Measurements from ENCODE around the gene ASCC1. TPM values are rescaled to one million over a fixed set of nuclear protein-coding genes. Genes with fewer than 3 reads are reported as not detected.

The ASCC1 gene
- total and polyA plus RNA-seq, 2 of the 13 experiments (the other 11 are each of a cell fraction or from before 2014, with no cell fraction given): 21.6 to 30.1 TPM

DNA sequence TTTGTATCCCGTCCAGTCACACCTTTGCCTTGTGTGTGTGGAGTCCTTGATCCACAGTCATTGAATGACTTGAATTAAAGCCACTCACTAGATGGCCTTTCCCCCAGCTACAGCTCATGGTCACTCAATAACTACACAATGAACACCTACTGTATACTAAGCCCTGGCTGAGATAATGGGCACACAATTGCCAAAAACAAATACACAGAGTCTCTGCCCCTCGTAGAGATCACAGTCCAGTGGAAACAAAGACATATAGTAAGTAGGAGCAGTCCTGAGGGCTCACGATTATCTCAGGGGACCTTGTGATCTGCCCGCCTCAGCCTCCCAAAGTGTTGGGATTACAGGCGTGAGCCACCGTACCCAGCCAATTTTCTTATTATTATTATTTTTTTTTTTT lies 35.6 kb upstream of the ASCC1 start (continued):
- TF ChIP-seq NR3C1 (CRISPR knock-in tag; IDR thresholded peaks at IDR 0.05) (no peak), SMAD9 (CRISPR knock-in tag; IDR thresholded peaks at IDR 0.05) (no peak), ZNF292 (CRISPR knock-in tag; IDR thresholded peaks at IDR 0.05; ENCODE audit: borderline replicate concordance, low read depth) (no peak), ZFP36L1 (CRISPR knock-in tag; IDR thresholded peaks at IDR 0.05) (no peak), ZMAT3 (CRISPR knock-in tag; conservative IDR thresholded peaks at IDR 0.05) (no peak), ZNF564 (CRISPR knock-in tag; IDR thresholded peaks at IDR 0.05) (no peak), DMAP1 (CRISPR knock-in tag; IDR thresholded peaks at IDR 0.05) (0 out of 2 replicates have a peak, but pooled peaks have one; percentile 27), FOXK2 (IDR thresholded peaks at IDR 0.05) (no peak), ZNF205 (CRISPR knock-in tag; IDR thresholded peaks at IDR 0.05) (peak; percentile 43; the same call in 1 of the 2 replicates), CENPX (CRISPR knock-in tag; IDR thresholded peaks at IDR 0.05) (no peak), ZNF496 (CRISPR knock-in tag; IDR thresholded peaks at IDR 0.05; ENCODE audit: insufficient replicate concordance) (no peak), ZC3H13 (CRISPR knock-in tag; IDR thresholded peaks at IDR 0.05) (no peak)
- TF ChIP-seq, protein P1, sequence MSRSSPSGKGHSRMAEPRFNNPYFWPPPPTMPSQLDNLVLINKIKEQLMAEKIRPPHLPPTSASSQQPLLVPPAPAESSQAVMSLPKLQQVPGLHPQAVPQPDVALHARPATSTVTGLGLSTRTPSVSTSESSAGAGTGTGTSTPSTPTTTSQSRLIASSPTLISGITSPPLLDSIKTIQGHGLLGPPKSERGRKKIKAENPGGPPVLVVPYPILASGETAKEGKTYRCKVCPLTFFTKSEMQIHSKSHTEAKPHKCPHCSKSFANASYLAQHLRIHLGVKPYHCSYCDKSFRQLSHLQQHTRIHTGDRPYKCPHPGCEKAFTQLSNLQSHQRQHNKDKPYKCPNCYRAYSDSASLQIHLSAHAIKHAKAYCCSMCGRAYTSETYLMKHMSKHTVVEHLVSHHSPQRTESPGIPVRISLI (CRISPR knock-in tag; IDR thresholded peaks at IDR 0.05; ENCODE audit: borderline replicate concordance): no peak

DNA sequence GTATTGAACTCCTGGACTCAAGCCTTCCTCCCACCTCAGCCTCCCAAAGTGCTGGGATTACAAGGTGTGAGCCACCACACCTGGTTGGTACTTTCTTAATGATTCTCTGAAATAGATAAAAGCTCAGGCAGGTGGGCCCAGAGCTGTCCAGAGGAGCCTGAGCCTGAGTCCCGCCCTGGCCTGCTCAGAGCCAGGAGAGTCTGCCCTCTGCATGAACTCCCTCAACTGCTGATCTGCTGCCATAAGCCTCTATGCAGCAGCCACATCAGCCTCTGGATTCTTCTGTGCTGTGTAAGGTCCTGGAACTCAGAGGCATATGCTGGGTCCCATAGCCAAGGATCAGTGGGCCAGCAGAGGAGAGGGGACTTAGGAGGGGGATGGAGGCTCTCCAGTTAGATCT lies 34.6 kb upstream of the ASCC1 start:
- DNase-seq (ENCODE audit: low spot score) (no peak), ATAC-seq (peak; percentile 17; the same call in 2 of the 3 replicates), FAIRE-seq (no peak)
- no peak overlapping the region for H3K4me2 ChIP-seq (ENCODE audit: low read depth, low read length)
- POLR2A ChIA-PET: interaction anchor here (1.1 to 5.3 kb wide), 4 partner anchors 10 to 70 kb away, joined by 5 to 45 read pairs (median 18); partner anchors contain the start of gene DDIT4
- H3K27ac ChIP-seq (ENCODE audit: extremely low read length, insufficient read depth, low read length): peak overlapping the region; percentile 48
- intact Hi-C loops (cut with micrococcal nuclease; ENCODE audit: unreplicated experiment): no loop called here
- no CpG with 5 or more reads among the region's 1 CpG for WGBS (ENCODE audit: low lambda C conversion rate)
- no peak overlapping the region for H2AFZ ChIP-seq (ENCODE audit: low read length)
- BruUV-seq (replicated peaks): no TSS peak
- no peaks in the 10 kb centered on the region for H3K9me3 ChIP-seq (ENCODE audit: low read length)
- H3K36me3 ChIP-seq (replicated peaks in 1 of 2; ENCODE audit: control insufficient read depth in 1 of 2, insufficient read depth in 2 of 2, low read length in 2 of 2): no peaks in the 10 kb centered on the region
- H3K4me1 ChIP-seq (ENCODE audit: insufficient read depth, low read length): peaks cover 94% of the 10 kb centered on the region
- no peak overlapping the region for H3K9ac ChIP-seq (ENCODE audit: insufficient read depth, low read depth, low read length)
- in situ Hi-C loops (cut with HindIII; ENCODE audit: extremely low pct_ligation_motif_present, low pct_unique_long_range_greater_than_20kb): no loop called here
- CTCF ChIA-PET (ENCODE audit: low intra/inter-chr PET ratio, low total read pairs): no interaction called here
- no peaks in the 10 kb centered on the region for H3K27me3 ChIP-seq (ENCODE audit: control insufficient read depth in 1 of 2, insufficient read depth in 2 of 2, low read length in 2 of 2)
- H3K79me2 ChIP-seq (ENCODE audit: insufficient read depth, low read length): no peaks in the 10 kb centered on the region
- H3K4me3 ChIP-seq (replicated peaks in 1 of 3; ENCODE audit: insufficient read depth in 1 of 3, low read depth in 2 of 3, low read length in 3 of 3): no peak overlapping the region
- H4K20me1 ChIP-seq (ENCODE audit: insufficient read depth, low read length): no peaks in the 10 kb centered on the region
- TF ChIP-seq RARA (CRISPR knock-in tag; IDR thresholded peaks at IDR 0.05) (peak; percentile 69), ZNF782 (CRISPR knock-in tag; IDR thresholded peaks at IDR 0.05; ENCODE audit: borderline replicate concordance) (no peak), ZMYM3 (CRISPR knock-in tag; IDR thresholded peaks at IDR 0.05) (0 out of 2 replicates have a peak, but pooled peaks have one; percentile 24), NBN (conservative IDR thresholded peaks at IDR 0.05) (no peak)
- TF ChIP-seq, protein P2, sequence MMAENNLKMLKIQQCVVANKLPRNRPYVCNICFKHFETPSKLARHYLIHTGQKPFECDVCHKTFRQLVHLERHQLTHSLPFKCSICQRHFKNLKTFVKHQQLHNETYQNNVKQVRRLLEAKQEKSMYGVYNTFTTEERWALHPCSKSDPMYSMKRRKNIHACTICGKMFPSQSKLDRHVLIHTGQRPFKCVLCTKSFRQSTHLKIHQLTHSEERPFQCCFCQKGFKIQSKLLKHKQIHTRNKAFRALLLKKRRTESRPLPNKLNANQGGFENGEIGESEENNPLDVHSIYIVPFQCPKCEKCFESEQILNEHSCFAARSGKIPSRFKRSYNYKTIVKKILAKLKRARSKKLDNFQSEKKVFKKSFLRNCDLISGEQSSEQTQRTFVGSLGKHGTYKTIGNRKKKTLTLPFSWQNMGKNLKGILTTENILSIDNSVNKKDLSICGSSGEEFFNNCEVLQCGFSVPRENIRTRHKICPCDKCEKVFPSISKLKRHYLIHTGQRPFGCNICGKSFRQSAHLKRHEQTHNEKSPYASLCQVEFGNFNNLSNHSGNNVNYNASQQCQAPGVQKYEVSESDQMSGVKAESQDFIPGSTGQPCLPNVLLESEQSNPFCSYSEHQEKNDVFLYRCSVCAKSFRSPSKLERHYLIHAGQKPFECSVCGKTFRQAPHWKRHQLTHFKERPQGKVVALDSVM (CRISPR knock-in tag; IDR thresholded peaks at IDR 0.05): 0 out of 2 replicates have a peak, but pooled peaks have one; percentile 9
- TF ChIP-seq, protein P3, sequence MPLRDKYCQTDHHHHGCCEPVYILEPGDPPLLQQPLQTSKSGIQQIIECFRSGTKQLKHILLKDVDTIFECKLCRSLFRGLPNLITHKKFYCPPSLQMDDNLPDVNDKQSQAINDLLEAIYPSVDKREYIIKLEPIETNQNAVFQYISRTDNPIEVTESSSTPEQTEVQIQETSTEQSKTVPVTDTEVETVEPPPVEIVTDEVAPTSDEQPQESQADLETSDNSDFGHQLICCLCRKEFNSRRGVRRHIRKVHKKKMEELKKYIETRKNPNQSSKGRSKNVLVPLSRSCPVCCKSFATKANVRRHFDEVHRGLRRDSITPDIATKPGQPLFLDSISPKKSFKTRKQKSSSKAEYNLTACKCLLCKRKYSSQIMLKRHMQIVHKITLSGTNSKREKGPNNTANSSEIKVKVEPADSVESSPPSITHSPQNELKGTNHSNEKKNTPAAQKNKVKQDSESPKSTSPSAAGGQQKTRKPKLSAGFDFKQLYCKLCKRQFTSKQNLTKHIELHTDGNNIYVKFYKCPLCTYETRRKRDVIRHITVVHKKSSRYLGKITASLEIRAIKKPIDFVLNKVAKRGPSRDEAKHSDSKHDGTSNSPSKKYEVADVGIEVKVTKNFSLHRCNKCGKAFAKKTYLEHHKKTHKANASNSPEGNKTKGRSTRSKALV (CRISPR knock-in tag; IDR thresholded peaks at IDR 0.05): no peak
- TF ChIP-seq, protein P4, sequence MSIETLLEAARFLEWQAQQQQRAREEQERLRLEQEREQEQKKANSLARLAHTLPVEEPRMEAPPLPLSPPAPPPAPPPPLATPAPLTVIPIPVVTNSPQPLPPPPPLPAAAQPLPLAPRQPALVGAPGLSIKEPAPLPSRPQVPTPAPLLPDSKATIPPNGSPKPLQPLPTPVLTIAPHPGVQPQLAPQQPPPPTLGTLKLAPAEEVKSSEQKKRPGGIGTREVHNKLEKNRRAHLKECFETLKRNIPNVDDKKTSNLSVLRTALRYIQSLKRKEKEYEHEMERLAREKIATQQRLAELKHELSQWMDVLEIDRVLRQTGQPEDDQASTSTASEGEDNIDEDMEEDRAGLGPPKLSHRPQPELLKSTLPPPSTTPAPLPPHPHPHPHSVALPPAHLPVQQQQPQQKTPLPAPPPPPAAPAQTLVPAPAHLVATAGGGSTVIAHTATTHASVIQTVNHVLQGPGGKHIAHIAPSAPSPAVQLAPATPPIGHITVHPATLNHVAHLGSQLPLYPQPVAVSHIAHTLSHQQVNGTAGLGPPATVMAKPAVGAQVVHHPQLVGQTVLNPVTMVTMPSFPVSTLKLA (IDR thresholded peaks at IDR 0.05): no peak

All from HepG2 (cell line).